H9 (cell line): Measurements from ENCODE around the gene BMPER. TPM values are rescaled to one million over a fixed set of nuclear protein-coding genes. Genes with fewer than 3 reads are reported as not detected.

Experiments used
- DNase-seq: peaks from one replicate; pipeline ENCODE4 v3.0.0-alpha.2; 2017
- H2AFZ ChIP-seq: one replicate; pipeline ENCODE4 v1.6.1; 2013; ENCODE audit warnings: mild to moderate bottlenecking, low read length, control low read depth, moderate library complexity
- H2AK5ac ChIP-seq: 2 replicates; pipeline ENCODE4 v1.6.1; 2013; ENCODE audit warnings: low read length, control low read depth, mixed read lengths; ENCODE audit not compliant: insufficient read length
- H2BK120ac ChIP-seq: one replicate; pipeline ENCODE4 v1.6.1; 2013; ENCODE audit warnings: low read depth, mild to moderate bottlenecking, low read length, control low read depth, inconsistent platforms; ENCODE audit not compliant: poor library complexity, severe bottlenecking
- H2BK12ac ChIP-seq: 2 replicates; pipeline ENCODE4 v1.6.1; 2013; ENCODE audit warnings: low read length, control low read depth, mixed read lengths, low read depth; ENCODE audit not compliant: insufficient read length
- H2BK15ac ChIP-seq: 2 replicates; pipeline ENCODE4 v1.6.1; 2013; ENCODE audit warnings: low read depth, low read length, control low read depth
- H2BK20ac ChIP-seq: one replicate; pipeline ENCODE4 v1.6.1; 2013; ENCODE audit warnings: low read depth, mild to moderate bottlenecking, low read length, control low read depth, inconsistent platforms; ENCODE audit not compliant: poor library complexity, severe bottlenecking
- H2BK5ac ChIP-seq: 2 replicates; pipeline ENCODE4 v1.6.1; 2013; ENCODE audit warnings: low read length, control low read depth, mixed read lengths; ENCODE audit not compliant: insufficient read length
- H3K14ac ChIP-seq: 2 replicates; pipeline ENCODE4 v1.6.1; 2013; ENCODE audit warnings: low read length, control low read depth; ENCODE audit not compliant: insufficient read depth
- H3K18ac ChIP-seq: 2 replicates; pipeline ENCODE4 v1.6.1; 2013; ENCODE audit warnings: low read depth, mild to moderate bottlenecking, mixed read lengths, low read length, control low read depth; ENCODE audit not compliant: insufficient read length
- H3K23ac ChIP-seq: 2 replicates; pipeline ENCODE4 v1.6.1; 2013; ENCODE audit warnings: low read length, control low read depth, mixed read lengths, low read depth; ENCODE audit not compliant: insufficient read length
- H3K23me2 ChIP-seq: 2 replicates; pipeline ENCODE4 v1.6.1; 2013; ENCODE audit warnings: low read depth, mild to moderate bottlenecking, mixed read lengths, low read length, control low read depth; ENCODE audit not compliant: insufficient read length, poor library complexity, severe bottlenecking
- H3K27ac ChIP-seq: 2 replicates; pipeline ENCODE4 v1.5.1; 2013; ENCODE audit warnings: low read length, control low read depth, mixed read lengths, low read depth; ENCODE audit not compliant: insufficient read length
- H3K27me3 ChIP-seq: 2 replicates; pipeline ENCODE4 v1.6.1; 2013; ENCODE audit warnings: low read length, control low read depth, inconsistent platforms; ENCODE audit not compliant: insufficient read depth
- H3K4ac ChIP-seq: 2 replicates; pipeline ENCODE4 v1.6.1; 2013; ENCODE audit warnings: low read depth, mild to moderate bottlenecking, control low read depth, inconsistent platforms, low read length, moderate library complexity
- H3K4me1 ChIP-seq: 2 replicates; pipeline ENCODE4 v1.6.1; 2013; ENCODE audit warnings: low read length, control low read depth, inconsistent platforms; ENCODE audit not compliant: insufficient read depth
- H3K4me2 ChIP-seq: 2 replicates; pipeline ENCODE4 v1.6.1; 2013; ENCODE audit warnings: low read length, control low read depth, mixed read lengths; ENCODE audit not compliant: insufficient read length, insufficient read depth
- H3K56ac ChIP-seq: 2 replicates; pipeline ENCODE4 v1.6.1; 2013; ENCODE audit warnings: low read depth, mild to moderate bottlenecking, mixed read lengths, low read length, control low read depth; ENCODE audit not compliant: insufficient read length
- H3K79me1 ChIP-seq: 2 replicates; pipeline ENCODE4 v1.6.1; 2013; ENCODE audit warnings: low read depth, mild to moderate bottlenecking, moderate library complexity, low read length, control low read depth, inconsistent platforms; ENCODE audit not compliant: insufficient read depth, poor library complexity, severe bottlenecking
- H3K79me2 ChIP-seq: 2 replicates; pipeline ENCODE4 v1.6.1; 2013; ENCODE audit warnings: low read length, control low read depth, inconsistent platforms; ENCODE audit not compliant: insufficient read depth
- H3K9ac ChIP-seq: 2 replicates; pipeline ENCODE4 v1.6.1; 2013; ENCODE audit warnings: low read length, control low read depth, mixed read lengths; ENCODE audit not compliant: insufficient read length; ENCODE audit errors: extremely low read depth
- H3K9me3 ChIP-seq: one replicate; pipeline ENCODE4 v1.6.1; 2013; ENCODE audit warnings: low read depth, low read length, inconsistent platforms; ENCODE audit not compliant: control insufficient read depth
- H3T11ph ChIP-seq: one replicate; pipeline ENCODE4 v1.6.1; 2013; ENCODE audit warnings: mild to moderate bottlenecking, low read length, control low read depth, inconsistent platforms
- H4K20me1 ChIP-seq: one replicate; pipeline ENCODE4 v1.6.1; 2013; ENCODE audit not compliant: control insufficient read depth, insufficient read length, insufficient read depth
- H4K5ac ChIP-seq: 2 replicates; pipeline ENCODE4 v1.6.1; 2013; ENCODE audit warnings: low read depth, mild to moderate bottlenecking, mixed read lengths, low read length, control low read depth; ENCODE audit not compliant: insufficient read length
- H4K8ac ChIP-seq: replicated peaks from 2 replicates; pipeline ENCODE4 v1.6.1; 2013; ENCODE audit warnings: low read length, control low read depth, mixed read lengths, low read depth; ENCODE audit not compliant: insufficient read length
- H4K91ac ChIP-seq: 2 replicates; pipeline ENCODE4 v1.6.1; 2013; ENCODE audit warnings: low read depth, mild to moderate bottlenecking, moderate library complexity, mixed read lengths, low read length, control low read depth; ENCODE audit not compliant: insufficient read length
- H3K27ac Mint-ChIP-seq, 3 experiments: 2 replicates in 2 of 3; 3 replicates in 1 of 3; pipeline ENCODE4 v1.8.0; 2020 to 2021; ENCODE audit warnings: mixed read lengths in 3 of 3, mild to moderate bottlenecking in 1 of 3, moderate library complexity in 1 of 3
- H3K27me3 Mint-ChIP-seq: 2 replicates; pipeline ENCODE4 v1.8.0; 2021; ENCODE audit warnings: low read depth, mild to moderate bottlenecking, moderate library complexity, mixed read lengths
- H3K36me3 Mint-ChIP-seq, 3 experiments: 2 replicates in 2 of 3; 3 replicates in 1 of 3; pipeline ENCODE4 v1.8.0; 2020 to 2021; ENCODE audit warnings: low read depth in 3 of 3, mixed read lengths in 3 of 3; ENCODE audit not compliant: insufficient read depth in 1 of 3
- H3K4me1 Mint-ChIP-seq, 2 experiments: 2 replicates each; pipeline ENCODE4 v1.8.0; 2020; ENCODE audit warnings: mixed read lengths in 2 of 2
- H3K4me3 Mint-ChIP-seq, 2 experiments: 2 replicates in 1 of 2; 3 replicates in 1 of 2; pipeline ENCODE4 v1.8.0; 2020 to 2021; ENCODE audit warnings: mild to moderate bottlenecking in 2 of 2, mixed read lengths in 2 of 2, moderate library complexity in 1 of 2
- H3K9me3 Mint-ChIP-seq, 2 experiments: 2 replicates in 1 of 2; 3 replicates in 1 of 2; pipeline ENCODE4 v1.8.0; 2020; ENCODE audit warnings: mild to moderate bottlenecking in 2 of 2, mixed read lengths in 2 of 2, moderate library complexity in 1 of 2
- CTCF ChIP-seq: fragments of 200-600 bp; sonication (generic); conservative IDR thresholded peaks from 3 replicates; pipeline ENCODE4 v1.8.0; 2021; ENCODE audit warnings: antibody characterized with exemption, mild to moderate bottlenecking
- WGBS: extraction: QIAGEN DNeasy Blood & Tissue Kit; methylation state at CpG from one replicate; pipeline ENCODE4 v1.1.7; 2013; ENCODE audit warnings: missing lambda C conversion rate, low lambda C conversion rate, mixed read lengths; ENCODE audit not compliant: insufficient read length; ENCODE audit errors: extremely low coverage; 5-methylcytosine and 5-hydroxymethylcytosine counted together
- total RNA-seq: library from RNA; stranded (reverse); gene quantifications from 2 replicates; pipeline ENCODE4 v1.2.1, GENCODE V29; 2021

Gene BMPER
- total RNA-seq, 1 experiment from 2014 or later, result 0.20 TPM

DNA sequence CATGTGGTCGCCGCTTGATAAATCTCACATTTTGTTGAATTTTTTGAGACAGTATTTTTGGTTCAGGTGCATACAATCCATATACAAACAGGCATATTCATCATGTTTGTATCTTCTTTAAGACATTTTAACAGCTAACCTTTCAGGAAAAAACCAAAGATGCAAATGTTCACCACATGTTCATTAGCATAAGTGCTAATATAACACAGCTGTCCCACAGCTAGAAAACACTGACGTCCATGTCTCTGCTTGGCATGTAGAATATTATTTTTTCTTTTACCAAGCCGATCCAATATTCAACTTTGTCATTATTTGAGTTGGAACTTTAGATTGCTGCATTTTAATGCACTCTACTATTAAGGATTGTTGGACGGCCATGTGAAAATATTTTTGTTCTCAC is 31.2 kb downstream of the BMPER start:
- no peak overlapping the region for H4K91ac ChIP-seq
- no peak overlapping the region for H3K27ac ChIP-seq
- H2AFZ ChIP-seq, result no peak overlapping the region
- no peaks in the 10 kb centered on the region for H3K79me1 ChIP-seq
- H3K27me3 ChIP-seq, result no peaks in the 10 kb centered on the region
- no peak for TF ChIP-seq CTCF
- H4K8ac ChIP-seq, result no peak overlapping the region
- DNase-seq, result no peak
- no peak overlapping the region for H2BK20ac ChIP-seq
- Mint-ChIP-seq H3K9me3 (no peaks in the 10 kb centered on the region), H3K27me3 (peaks cover 7% of the 10 kb centered on the region), H3K4me1 (peaks cover 13 to 21% of the 10 kb centered on the region in 2 experiments), H3K4me3 (no peak overlapping the region), H3K27ac (no peak overlapping the region), H3K36me3 (no peaks in the 10 kb centered on the region)
- no peak overlapping the region for H3K9ac ChIP-seq
- H4K5ac ChIP-seq, result no peak overlapping the region
- no peaks in the 10 kb centered on the region for H3K79me2 ChIP-seq
- no peak overlapping the region for H3T11ph ChIP-seq
- no peaks in the 10 kb centered on the region for H4K20me1 ChIP-seq
- no peak overlapping the region for H3K18ac ChIP-seq
- no peak overlapping the region for H3K14ac ChIP-seq
- no peak overlapping the region for H3K23ac ChIP-seq
- H2AK5ac ChIP-seq, result no peak overlapping the region
- no peak overlapping the region for H3K4ac ChIP-seq
- H3K9me3 ChIP-seq, result no peaks in the 10 kb centered on the region
- no CpG with 5 or more reads among the region's 5 CpGs for WGBS
- no peak overlapping the region for H3K56ac ChIP-seq
- H3K23me2 ChIP-seq, result no peaks in the 10 kb centered on the region
- no peak overlapping the region for H3K4me2 ChIP-seq
- no peak overlapping the region for H2BK12ac ChIP-seq
- H2BK120ac ChIP-seq, result no peak overlapping the region
- H2BK15ac ChIP-seq, result no peak overlapping the region
- no peak overlapping the region for H2BK5ac ChIP-seq
- no peaks in the 10 kb centered on the region for H3K4me1 ChIP-seq
